ENCODE data around the gene ASB1.
A peak's percentile ranks its signal among the peaks of the same experiment; 100 is the strongest.

The ASB1 gene

GRCh38 chr2:238381341-238382115 is 45.2 kb upstream of the ASB1 start:
- no peak for TF ChIP-seq CTCF (conservative IDR thresholded peaks at IDR 0.05; ENCODE audit: low read depth, low read length)
- DNase-seq (ENCODE audit: low read depth): no peak
- H3K4me3 ChIP-seq (ENCODE audit: low read depth, low read length): no peak overlapping the region

GRCh38 chr2:238382381-238382781 is 44.3 kb upstream of the ASB1 start:
- no peak overlapping the region for H3K4me3 ChIP-seq (ENCODE audit: low read depth, low read length)
- TF ChIP-seq CTCF (conservative IDR thresholded peaks at IDR 0.05; ENCODE audit: low read depth, low read length): no peak

GRCh38 chr2:238383135-238383534 is 43.6 kb upstream of the ASB1 start:
- no peak for DNase-seq (ENCODE audit: low read depth)
- H3K4me3 ChIP-seq (ENCODE audit: low read depth, low read length): no peak overlapping the region
- TF ChIP-seq CTCF (conservative IDR thresholded peaks at IDR 0.05; ENCODE audit: low read depth, low read length): no peak

More at GRCh38 chr2:238382381-238382781, 44.3 kb upstream of the ASB1 start:
- peak; percentile 23 for DNase-seq (ENCODE audit: low read depth)

GRCh38 chr2:238383743-238384380 is 42.9 kb upstream of the ASB1 start:
- no peak for DNase-seq (ENCODE audit: low read depth)
- TF ChIP-seq CTCF (conservative IDR thresholded peaks at IDR 0.05; ENCODE audit: low read depth, low read length): no peak
- no peak overlapping the region for H3K4me3 ChIP-seq (ENCODE audit: low read depth, low read length)

GRCh38 chr2:238387332-238387731 is 39.4 kb upstream of the ASB1 start:
- peak; percentile 40 for DNase-seq (ENCODE audit: low read depth)
- H3K4me3 ChIP-seq (ENCODE audit: low read depth, low read length): no peak overlapping the region
- TF ChIP-seq CTCF (conservative IDR thresholded peaks at IDR 0.05; ENCODE audit: low read depth, low read length): no peak

GRCh38 chr2:238388794-238389193 is 37.9 kb upstream of the ASB1 start:
- no peak overlapping the region for H3K4me3 ChIP-seq (ENCODE audit: low read depth, low read length)
- DNase-seq (ENCODE audit: low read depth): no peak
- no peak for TF ChIP-seq CTCF (conservative IDR thresholded peaks at IDR 0.05; ENCODE audit: low read depth, low read length)

All from choroid plexus epithelial cell (primary cell).